GM19372 (cell line): Measurements from ENCODE around the gene NANOS3.

Source experiments
- ATAC-seq: cut with Tn5 transposase; IDR thresholded peaks from one replicate; pipeline ENCODE4 v1.9.1; 2021; ENCODE audit warnings: mild to moderate bottlenecking, low read depth, moderate library complexity; ENCODE audit not compliant: unreplicated experiment

Gene NANOS3

GRCh38 chr19:13876834-13877233 lies at the start of gene NANOS3:
Gene NANOS3, plus strand, starts transcription at chr19:13877134. Its CDS starts 115 bp downstream, at chr19:13877249.
- no peak for ATAC-seq

GRCh38 chr19:13827656-13828055 lies 49.3 kb upstream of the NANOS3 start:
- no peak for ATAC-seq

GRCh38 chr19:13830114-13830740 lies 46.7 kb upstream of the NANOS3 start:
- ATAC-seq: no peak

- no peak for ATAC-seq
These were observed 46.0 kb upstream of the NANOS3 start for GRCh38 chr19:13830741-13831536.

- ATAC-seq: no peak
These were observed 45.1 kb upstream of the NANOS3 start for GRCh38 chr19:13831537-13832467.

DNA sequence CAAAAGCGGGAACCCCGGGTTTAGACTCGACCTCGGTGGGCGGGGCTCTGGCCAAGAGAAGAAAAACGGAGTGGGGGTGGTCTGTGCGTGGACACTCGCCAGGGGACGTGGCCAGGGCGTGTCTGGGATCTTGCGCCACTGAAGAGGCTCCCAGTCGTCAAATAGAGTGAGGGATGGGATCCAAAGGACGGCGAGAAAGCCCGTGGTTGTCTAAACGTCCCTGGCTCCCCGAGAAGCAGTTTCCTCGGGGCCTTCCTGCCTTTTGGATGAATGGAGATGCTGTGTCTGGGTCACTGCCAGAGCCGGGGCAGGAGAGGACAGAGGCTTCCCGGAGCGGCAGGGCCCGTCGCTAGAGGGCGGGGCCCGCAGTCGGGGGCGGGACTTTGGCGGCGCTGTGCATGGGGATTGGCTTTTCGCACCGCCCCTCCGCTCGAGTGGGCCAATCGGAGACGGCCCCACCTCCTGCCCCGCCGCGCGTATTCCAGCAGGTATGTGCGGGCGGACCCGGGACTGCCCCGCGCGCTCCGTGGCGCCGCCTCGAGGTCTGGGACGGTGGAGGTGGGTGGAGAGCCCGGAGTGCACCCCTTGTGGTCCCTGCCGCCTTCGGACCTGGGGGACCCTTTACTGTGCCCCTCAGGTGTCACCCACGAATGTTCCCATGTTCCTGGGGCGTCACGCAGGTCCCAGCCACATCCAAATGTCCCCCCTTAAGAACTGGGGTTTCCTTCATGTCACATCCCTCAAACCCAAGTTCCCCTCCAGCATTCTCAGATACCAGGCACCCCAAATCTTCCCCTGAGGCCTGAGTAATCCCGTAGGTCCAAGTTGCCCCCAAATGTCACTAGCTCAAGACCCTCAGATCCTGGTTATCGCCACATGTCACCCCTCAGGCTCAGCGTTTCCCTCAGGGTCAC lies 43.3 kb upstream of the NANOS3 start:
- ATAC-seq: peak; percentile 82

GRCh38 chr19:13834244-13835069 lies 42.5 kb upstream of the NANOS3 start:
- ATAC-seq: no peak

DNA sequence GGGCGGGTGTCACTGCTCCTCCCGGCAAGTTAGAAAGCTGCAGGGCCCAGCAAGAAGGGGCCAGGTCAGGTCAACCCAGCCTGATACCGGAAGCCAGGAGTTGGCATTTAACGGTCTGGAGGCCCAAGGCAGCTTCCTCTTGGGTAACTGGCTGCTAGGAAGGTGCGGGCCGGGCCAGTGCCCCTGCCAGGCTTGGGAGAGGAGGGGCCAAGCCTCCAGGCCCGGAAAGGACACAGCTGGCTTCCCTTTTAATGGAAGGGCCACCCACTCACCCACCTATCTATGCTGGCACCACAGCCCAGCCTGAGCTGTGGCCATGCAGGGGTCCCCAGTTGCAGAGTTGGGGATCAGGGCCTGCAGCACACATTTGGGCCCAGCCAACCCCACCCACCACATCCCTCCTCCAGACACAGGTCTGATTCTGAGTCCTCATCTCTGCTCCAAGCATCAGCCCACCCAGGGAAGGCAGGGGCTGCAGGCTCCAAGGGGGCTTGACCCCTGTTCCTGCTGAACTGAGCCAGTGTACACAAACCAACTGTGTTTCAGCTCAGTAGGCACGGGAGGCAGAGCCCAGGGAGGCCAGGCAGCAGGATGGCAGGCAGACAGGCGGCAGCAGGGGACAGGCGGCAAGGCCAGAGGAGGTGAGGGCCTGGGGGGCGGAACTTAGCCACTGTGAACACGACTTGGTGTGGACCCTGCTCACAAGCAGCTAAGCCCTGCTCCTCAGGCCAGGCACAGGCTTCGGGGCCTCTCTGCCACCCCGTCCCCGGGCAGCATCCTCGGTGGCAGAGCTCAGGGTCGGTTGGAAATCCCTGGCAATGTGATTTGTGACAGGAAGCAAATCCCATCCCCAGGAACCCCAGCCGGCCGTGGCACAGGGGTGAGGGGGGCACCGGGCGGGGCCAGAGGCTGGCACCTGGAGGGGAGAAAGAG lies 40.9 kb upstream of the NANOS3 start:
- ATAC-seq: no peak

GRCh38 chr19:13838435-13839129 lies 38.4 kb upstream of the NANOS3 start:
- no peak for ATAC-seq

DNA sequence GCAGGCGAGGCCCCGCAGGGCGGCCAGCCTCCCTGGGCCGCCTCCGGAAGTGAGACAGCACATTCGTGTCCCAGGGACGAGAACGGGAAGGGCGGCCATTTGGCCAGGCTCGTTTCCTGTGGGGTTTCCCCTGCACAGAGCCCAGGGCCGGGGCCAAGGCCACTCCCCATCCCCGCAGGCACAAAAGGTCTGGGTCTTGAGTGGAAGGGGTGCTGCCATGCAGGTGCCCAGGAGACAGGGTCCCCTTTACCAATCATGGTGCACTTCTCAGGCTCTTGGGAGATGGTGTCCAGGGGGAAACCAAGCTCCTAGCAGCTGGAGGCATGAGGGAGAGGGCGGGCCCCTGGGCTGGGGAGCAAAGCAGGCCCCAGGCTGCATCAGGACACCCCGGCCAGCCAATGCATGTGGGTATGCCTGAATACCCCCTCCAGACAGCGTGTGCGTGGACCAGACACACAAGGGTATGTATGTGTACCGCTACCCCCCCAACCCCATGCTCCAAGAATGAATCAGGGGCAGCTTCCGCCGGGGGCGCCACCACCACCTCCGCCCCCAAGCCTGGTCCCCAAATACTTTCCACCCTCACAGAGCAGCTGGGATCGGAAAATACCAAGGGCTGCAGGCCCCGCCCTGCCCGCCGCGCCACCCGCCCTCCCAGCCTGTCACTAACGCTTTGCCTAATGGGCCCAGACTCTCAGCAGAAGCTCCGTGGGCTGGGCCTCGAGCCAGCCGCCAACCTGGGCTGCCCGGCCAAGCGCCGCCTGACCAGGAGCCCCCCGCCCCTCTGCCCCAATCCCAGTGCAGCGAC lies 37.6 kb upstream of the NANOS3 start:
- ATAC-seq: no peak

DNA sequence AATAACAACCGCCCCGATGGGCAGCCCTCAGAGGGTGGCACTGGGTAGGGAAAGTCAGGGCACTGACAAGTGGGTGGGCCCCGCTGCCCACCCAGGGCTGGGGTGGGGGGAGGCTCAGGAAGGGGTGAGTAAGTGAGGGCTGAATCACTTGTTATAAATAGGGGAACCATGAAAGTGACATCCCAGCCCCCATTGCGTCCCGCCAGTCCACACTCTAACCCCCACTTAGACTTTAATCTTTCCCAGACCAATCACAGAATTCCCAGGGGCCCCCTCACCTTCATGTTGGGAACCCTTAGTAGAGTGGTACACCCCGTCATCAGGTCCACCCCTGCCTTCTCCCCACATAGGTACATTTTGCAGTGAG lies 37.0 kb upstream of the NANOS3 start:
- no peak for ATAC-seq

DNA sequence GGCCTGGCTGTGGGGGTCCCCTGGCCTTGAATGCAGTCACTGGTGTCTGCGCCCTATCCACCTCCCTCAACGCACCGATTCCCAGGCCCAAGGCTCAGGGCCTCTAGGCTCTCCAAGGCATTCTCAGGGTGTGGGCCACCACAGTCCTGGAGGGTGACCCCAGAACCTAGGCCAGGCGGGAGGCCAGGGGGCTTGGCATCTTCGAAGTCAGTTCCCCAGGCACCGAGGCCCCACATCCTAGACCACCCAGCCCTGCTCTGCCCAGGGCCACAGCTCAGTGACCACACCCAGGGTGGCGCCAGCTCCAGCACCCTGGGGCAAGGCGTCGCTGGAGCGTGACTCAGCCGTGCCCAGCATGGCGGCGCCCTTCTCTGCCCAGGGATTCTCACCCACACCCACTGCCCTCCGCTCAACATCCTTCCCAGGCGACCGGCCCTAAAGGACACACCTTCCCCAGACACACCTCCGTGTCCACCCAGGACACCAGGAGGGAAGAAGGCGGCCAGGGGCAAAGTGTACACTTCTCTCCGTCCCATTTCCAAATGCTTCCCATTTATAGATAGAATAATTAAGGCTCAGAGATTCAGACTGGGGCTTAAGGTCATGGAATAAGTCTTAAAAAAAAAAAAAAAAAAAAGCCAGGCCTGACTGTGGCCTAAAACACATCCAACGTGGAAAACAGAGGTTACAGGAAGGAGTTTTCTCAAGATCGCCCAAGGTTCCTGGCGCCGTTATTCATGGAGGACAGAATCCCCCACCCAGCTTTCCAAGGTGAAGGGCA lies 36.4 kb upstream of the NANOS3 start:
- no peak for ATAC-seq

DNA sequence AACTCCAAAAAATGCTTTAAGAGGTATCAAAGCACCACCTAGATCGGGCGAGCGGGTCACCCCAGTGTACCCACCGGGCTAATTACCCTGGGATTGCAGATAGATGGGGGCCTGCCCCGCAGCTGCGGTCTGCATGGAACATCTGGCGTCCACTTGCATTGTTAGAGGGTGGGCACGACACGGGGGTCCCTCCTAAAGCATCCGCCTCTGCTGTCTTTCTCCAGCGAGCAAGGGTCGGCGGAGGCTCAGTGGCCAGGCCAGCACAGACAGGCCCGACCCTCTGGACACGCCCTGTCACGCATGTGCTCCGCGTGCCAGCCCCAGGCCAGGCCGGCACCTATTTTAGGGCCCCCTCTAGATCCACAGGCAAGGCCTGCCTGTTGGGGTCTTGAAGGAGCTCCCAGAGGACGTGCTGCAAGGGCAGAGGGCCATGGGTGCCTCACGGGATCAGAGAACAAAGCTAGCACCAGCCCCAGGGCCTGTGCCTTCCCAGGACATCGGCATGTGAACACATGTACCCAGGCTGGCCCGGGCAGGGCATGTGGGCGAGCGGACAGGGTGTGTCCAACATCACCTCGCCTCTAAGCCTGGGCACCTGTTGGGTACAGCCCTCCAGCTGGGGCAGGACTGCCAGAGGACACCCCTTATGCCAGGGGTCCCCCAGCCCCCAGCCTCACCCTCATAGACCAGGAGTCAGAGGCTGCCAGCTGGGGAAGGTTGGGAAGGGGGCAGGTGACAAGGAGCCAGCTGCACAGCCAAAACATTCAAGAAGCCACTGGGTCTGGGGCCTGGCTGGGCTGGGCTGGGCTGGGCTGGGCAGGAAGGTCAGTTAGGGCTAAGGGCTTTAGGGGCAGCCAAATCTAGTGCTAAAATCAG lies 35.6 kb upstream of the NANOS3 start:
- no peak for ATAC-seq

DNA sequence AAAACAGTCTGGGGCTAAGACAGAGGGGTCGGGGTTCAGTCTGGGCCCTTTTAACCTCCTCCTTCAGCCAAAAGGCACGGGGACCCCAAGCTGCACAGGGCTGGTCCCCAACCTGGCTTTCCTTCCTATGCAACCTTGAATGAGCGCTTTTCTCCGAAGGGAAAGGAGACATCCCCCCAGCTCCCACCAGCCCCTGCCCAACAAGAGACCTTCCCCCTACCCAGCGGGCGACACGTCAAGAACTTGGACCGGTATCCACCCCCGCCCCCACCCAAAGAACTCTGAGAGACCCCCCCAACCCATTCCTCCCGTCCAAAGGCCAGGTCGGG lies 35.0 kb upstream of the NANOS3 start:
- ATAC-seq: no peak
